NCI-H2227 treated with DMSO at 0.1 percent for 48 hours (cell line): ENCODE measurements around the gene ERCC2.
"Not testable (repeated sequence)": the region's sequence is repeated elsewhere in the genome, so short reads cannot be mapped to it uniquely, and the experiment has no call there.

ENCODE experiments used
- DNase-seq: peaks from one replicate; lab custom pipeline; 2025; lab: John Stamatoyannopoulos, UW

Gene ERCC2

DNA sequence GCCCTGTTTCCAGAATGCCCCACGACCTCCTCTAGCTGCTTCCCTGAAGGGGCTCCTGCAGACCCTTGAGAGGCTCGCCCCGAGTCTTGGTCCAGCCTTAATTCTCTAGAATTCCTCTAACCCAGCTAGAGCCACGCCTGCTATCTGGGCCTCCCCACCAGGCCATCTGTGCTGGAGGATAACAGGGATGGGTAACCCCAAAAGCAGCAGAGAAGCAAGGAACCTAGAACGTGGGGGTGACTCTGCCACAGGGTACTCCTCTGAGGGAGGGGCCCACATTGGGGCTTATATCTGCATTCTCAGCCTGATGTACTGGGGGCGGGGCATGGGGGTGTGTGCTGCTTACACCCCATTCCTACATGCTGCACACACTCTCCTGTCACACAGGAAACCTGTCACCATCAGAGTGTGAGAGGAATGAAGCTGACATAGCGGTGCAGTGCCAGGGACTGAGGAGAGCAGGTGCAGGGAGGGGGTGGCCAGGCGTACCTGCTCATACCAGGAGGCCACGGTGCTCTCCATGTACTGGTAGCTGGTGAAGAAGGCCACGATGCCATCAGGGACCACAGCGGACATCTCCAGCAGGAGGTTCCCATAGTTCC is 16.0 kb downstream of the ERCC2 start:
- no peak for DNase-seq

DNA sequence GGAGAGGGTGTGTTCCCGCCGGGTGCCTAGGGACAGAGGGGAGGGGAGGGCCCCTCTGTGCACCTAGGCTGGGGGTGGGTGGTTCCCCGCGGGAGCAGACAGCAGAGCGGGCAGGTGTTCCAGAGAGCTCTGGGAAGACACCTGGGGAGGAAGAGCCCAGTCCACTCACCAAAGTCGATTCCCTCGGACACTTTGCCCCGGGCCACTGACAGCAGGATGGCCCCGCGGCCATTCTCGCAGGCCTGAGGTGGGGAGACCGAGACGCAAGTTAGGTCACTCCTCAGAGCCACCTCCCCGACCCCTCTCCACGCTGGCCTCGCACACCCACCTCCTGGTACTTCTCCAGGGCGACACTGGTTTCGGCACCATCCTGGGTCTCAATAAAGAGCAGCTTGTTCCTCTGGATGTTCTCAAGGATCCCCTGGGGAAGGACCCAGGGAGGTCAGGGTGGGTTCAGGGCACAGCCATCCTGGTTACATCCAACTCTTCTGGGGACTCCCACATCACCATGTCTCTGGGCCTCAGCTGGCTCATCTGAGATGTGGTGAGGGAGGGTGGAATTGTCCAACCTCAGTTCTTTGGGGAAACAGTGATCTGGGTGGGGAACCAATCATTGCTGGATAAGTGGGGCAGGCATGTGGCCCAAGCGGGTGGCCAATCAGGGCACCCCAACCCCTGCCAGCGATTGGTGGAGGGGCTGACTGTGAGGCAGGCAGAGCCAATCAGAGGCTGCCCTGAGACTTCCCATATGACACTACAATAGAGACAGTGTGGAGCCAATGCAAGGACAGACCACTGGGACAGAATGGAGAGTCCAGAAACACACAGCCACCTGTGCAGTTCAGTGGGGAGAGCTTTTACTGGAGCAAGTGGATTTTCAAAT is 17.2 kb downstream of the ERCC2 start:
- no peak for DNase-seq

DNA sequence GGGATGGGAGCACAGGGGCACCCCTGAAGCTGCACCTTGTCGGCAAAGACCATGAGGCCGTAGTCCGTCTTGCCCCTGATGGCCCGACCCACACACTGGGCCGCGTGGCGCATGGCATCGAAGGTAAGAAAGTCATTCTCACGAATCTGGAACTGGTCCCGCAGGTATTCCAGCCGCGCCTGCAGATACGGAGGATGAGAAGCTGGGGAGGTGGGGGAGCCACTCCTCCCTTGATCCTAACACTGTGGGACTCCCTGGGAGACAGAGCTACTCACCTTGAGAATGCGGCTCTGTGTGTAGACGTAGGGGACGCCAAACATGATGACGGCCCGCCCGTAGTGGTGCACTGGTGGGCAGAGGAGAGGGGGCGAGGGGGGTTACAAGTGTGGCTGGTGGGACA is 17.9 kb downstream of the ERCC2 start:
- no peak for DNase-seq

DNA sequence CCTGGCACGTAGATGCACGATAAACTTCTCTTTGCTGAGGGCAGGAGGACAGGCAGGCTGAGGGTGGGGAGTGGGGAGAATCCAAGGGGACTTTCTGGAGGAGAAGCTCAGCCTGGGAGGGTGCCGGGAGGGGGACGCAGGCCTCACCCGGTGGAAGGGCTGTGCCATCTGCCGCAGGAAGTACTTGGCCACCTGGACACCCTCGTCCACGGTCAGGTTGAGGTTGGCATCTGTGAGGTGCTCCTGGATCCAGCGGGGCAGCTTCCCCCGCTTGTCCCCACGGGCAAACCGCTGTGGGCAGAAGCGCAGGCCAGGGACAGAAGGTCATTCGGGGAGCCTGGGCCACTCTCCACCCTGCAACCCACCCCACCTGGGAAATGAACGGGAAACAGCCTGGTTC is 18.3 kb downstream of the ERCC2 start:
- no peak for DNase-seq

DNA sequence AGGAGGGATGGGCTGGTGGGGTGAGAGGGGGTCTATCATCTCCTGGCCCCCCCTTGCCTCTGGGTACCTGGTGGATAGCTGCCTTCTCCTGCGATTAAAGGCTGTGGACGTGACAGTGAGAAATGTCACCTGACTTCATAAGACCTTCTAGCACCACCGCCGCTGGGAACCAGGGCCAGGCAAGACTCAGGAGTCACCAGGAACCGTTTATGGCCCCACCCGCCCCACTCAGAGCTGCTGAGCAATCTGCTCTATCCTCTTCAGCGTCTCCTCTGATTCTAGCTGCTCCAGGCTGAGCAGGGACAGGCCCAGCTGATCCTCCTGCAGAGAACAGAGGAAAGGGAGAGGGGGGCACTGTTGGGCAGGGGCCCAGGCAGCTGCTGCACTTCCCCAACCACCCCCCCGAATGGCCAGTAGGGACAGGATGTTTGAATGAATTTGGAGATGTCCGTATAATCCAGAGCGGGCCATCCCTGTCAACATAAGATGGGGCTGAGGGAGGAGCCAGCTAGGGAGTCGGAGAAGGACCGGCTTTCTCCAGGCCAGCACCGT is 18.9 kb downstream of the ERCC2 start:
- DNase-seq, result no peak

DNA sequence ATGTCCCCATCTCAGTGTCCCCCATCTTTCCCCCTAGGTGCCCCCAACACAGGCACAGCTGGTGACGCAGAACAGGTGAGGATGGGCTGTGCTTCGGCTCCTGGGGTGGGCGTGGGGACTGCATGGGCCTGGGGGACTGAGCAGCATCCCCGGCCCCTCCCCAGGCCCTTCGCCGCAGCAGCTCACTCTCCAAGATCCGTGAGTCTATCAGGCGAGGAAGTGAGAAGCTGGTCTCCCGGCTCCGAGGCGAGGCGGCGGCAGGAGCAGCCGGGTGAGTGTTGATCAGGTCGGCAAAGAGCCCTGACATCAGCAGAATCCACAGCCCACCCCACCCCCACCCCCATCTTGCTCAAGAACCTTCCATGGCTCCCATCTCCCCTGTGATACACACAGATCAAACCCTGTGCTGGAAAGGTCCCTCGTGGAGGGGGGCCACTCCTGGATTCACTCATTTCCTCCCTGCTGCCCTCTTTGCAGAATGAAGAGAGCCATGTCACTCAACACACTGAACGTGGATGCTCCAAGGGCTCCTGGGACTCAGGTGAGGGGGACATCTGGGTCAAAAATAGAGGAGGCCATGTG is 19.8 kb downstream of the ERCC2 start:
- no peak for DNase-seq

DNA sequence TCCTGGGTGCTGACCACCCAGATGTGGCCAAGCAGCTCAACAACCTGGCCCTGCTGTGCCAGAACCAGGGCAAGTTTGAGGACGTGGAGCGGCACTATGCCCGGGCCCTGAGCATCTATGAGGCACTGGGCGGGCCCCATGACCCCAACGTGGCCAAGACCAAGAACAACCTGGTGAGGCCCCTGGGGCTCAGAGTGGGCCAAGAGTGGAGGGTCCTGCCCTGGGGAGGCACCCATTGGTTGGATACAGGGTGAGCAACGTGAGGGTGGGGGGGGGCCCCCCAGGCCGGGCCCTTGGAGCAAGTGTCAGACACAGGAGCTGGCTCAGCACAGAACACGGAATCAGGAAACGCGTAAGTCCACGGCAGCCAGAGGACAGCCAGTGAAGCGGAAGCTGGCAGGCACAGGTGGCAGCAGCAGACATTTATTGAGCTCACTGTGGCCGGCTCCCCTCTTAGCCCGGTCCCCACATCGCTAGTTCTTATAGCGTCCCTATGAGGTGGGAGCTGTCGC is 20.9 kb downstream of the ERCC2 start:
- no peak for DNase-seq

- DNase-seq, result no peak
Observed at GRCh38 chr19:45349126-45349415, 21.3 kb downstream of the ERCC2 start.

- DNase-seq, result no peak
Observed at GRCh38 chr19:45348367-45349125, 21.8 kb downstream of the ERCC2 start.

DNA sequence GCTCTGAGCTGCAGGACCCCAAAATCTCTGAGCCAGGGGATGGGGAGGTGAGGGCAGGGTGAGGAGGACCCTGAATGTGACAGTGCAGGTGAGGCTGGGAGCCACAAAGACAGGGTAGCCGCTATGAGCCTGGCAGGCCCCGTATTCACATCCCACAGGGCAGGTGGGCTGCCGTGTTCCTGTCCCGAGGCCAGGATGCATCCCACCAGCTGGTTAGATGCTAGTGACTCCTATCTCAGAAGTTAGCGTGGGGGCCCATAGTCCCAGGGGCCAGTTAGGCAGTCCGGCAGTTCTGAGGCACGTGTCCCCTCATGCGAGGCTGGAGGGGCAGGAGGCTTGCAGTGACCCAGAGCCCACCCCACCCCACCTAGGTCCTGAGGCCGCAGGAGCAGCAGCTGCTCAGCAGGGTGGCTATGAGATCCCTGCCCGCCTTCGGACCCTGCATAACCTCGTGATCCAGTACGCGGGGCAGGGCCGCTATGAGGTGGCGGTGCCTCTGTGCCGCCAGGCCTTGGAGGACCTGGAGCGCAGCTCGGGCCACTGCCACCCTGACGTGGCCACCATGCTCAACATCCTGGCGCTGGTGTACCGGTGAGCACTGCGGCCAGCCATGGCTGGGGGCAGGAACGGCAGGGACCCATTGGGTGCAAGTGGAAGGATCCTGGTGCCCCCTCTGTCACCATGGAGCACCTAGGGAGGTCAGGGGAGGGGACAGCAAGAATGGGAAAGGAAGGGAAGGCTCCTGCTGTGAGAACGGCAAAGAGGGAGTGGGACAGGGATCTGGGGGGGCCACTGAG is 22.6 kb downstream of the ERCC2 start:
- DNase-seq, result no peak

DNA sequence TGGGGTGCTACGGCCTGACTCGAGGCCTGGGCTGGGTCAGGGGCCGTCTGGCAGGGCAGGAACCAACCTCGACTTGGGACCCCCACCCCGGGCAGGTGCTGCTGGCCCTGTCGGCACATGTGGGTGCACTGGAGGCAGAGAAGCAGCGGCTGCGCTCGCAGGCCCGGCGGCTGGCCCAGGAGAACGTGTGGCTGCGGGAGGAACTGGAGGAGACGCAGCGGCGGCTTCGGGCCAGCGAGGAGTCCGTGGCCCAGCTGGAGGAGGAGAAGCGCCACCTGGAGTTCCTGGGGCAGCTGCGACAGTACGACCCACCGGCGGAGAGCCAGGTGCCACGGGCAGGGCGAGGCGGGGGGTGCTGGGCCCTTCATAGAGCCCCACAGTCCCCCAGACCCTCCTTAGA is 23.9 kb downstream of the ERCC2 start:
- no peak for DNase-seq

DNA sequence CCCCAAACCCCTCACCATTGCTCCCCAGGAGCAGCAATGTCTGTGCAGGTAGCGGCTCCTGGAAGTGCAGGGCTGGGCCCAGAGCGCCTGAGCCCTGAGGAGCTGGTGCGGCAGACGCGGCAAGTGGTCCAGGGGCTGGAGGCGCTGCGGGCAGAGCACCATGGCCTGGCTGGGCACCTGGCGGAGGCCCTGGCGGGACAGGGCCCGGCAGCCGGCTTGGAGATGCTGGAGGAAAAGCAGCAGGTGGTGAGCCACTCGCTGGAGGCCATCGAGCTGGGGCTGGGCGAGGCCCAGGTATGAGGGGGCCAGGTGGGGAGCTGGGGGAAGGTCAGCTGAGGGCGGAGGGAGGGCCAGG is 24.9 kb downstream of the ERCC2 start:
- DNase-seq, result no peak

- DNase-seq, result no peak
Observed at GRCh38 chr19:45344621-45345505, 25.5 kb downstream of the ERCC2 start.

DNA sequence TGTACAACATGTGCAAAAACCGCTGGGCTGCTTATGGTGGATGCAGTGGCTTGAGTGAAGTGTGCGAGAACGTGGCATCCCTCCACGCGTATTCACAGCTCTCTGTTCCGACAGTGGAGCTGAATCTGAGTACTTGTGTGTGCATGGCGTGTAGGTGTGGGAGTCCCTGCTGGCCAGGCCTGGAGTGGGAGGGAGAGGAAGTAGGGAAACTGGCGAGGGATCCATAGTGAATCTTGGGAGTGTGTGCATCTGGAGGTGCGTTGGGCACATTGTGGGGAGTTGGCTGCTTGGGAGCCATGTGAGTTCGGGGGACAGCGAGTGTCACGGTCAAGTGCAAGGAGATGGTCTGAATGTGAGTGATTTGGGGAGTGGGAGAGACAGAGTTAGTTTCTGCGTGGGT is 27.5 kb downstream of the ERCC2 start:
- no peak for DNase-seq

- DNase-seq, result no peak
Observed at GRCh38 chr19:45340899-45341453, 29.4 kb downstream of the ERCC2 start.

DNA sequence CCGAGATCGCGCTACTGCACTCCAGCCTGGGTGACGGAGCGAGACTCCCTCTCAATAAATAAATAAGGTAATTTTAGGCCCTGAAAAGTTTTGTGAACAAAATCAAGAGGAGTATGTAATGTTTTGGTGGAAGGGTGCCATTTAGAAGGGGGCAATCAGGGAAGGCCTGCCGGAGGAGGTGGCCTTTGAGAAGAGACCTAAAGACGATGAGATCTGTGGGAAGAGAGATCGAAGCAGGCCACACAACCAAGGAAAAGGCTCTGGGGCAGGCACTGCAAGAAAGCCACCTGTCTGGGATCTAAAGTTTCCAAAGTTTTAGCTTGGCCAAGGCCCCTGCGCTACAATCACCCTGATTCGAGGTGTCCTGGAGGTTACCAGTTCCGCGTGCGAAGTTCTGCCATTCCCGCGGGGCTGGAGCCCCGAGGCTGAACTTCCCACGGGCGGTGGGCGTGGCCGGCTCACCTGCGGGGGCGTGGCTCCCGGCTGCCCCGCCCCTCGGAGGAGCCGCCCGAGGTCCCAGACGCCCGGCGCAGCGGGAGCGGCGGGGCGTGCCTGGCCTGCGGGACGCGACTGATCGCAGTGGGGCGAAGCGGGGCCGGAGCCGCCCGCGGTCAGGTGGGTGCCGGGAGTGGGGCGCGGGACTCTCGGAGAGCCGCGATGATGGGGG is 30.0 kb downstream of the ERCC2 start, which contains the start of gene KLC3:
Gene KLC3 (plus strand): TSS at position 519 of the 667 bp plus-strand sequence. CDS start 4,792 bp downstream, outside the sequence.
- DNase-seq, result no peak

GRCh38 chr19:45339629-45340028 is 30.7 kb downstream of the ERCC2 start:
- no peak for DNase-seq

- no peak for DNase-seq
Observed at GRCh38 chr19:45336696-45337251, 33.6 kb downstream of the ERCC2 start.

- not testable (repeated sequence) for DNase-seq
Observed at GRCh38 chr19:45334881-45335280, 35.5 kb downstream of the ERCC2 start.
